Measurements from ENCODE around the gene SLC37A4. TPM values are rescaled to one million over a fixed set of nuclear protein-coding genes. Genes with fewer than 3 reads are reported as not detected.
"Not testable (repeated sequence)": the region's sequence is repeated elsewhere in the genome, so short reads cannot be mapped to it uniquely, and the experiment has no call there.

Gene SLC37A4
- total RNA-seq: 21.7 and 24.1 TPM in 2 replicates

GRCh38 chr11:119030329-119031047, at the start of gene SLC37A4:
SLC37A4 (minus strand) TSS chr11:119030877.
- intact Hi-C loops (cut with micrococcal nuclease): loop anchor here (1.0 kb wide), 3 partner anchors 12 to 32 kb away; partner anchors contain the start of genes CENATAC, HYOU1, RPS25 and TRAPPC4

- intact Hi-C loops (cut with micrococcal nuclease): no loop called here
Measured at GRCh38 chr11:119078675-119079420, 48.2 kb upstream of the SLC37A4 start.

- intact Hi-C loops (cut with micrococcal nuclease): no loop called here
Measured at GRCh38 chr11:119077839-119078238, 47.2 kb upstream of the SLC37A4 start.

- intact Hi-C loops (cut with micrococcal nuclease): loop anchor here (1.0 to 5.0 kb wide), 8 partner anchors 10 to 265 kb away; partner anchors contain the start of genes HINFP, HMBS, HYOU1 and RNF26
Measured at GRCh38 chr11:119067371-119068222, 36.9 kb upstream of the SLC37A4 start, which contains the start of gene VPS11. VPS11 (plus strand) TSS chr11:119067818; CDS start chr11:119067824, 6 bp downstream.

- intact Hi-C loops (cut with micrococcal nuclease): loop anchor here (1.0 to 5.0 kb wide), 3 partner anchors 132 to 267 kb away; partner anchors contain the start of gene RNF26
Measured at GRCh38 chr11:119065369-119065768, 34.7 kb upstream of the SLC37A4 start.

- intact Hi-C loops (cut with micrococcal nuclease): no loop called here
Measured at GRCh38 chr11:119062779-119063178, 32.1 kb upstream of the SLC37A4 start.

GRCh38 chr11:119061256-119061655, 30.6 kb upstream of the SLC37A4 start:
- intact Hi-C loops (cut with micrococcal nuclease): no loop called here

- intact Hi-C loops (cut with micrococcal nuclease): not testable (repeated sequence)
Measured at GRCh38 chr11:119059128-119059527, 28.5 kb upstream of the SLC37A4 start.

- intact Hi-C loops (cut with micrococcal nuclease): loop anchor here (1.0 kb wide), 9 partner anchors 10 to 266 kb away; partner anchors contain the start of genes DDX6, DPAGT1, HINFP and RPS25
Measured at GRCh38 chr11:119057000-119057769, 26.5 kb upstream of the SLC37A4 start, which contains the start of gene HYOU1. HYOU1 (minus strand) TSS chr11:119057205; CDS start chr11:119056160, 1,045 bp downstream.

GRCh38 chr11:119056421-119056999, 25.8 kb upstream of the SLC37A4 start:
- intact Hi-C loops (cut with micrococcal nuclease): no loop called here

- intact Hi-C loops (cut with micrococcal nuclease): no loop called here
Measured at GRCh38 chr11:119055901-119056300, 25.2 kb upstream of the SLC37A4 start.

- intact Hi-C loops (cut with micrococcal nuclease): no loop called here
Measured at GRCh38 chr11:119054418-119054817, 23.7 kb upstream of the SLC37A4 start.

- intact Hi-C loops (cut with micrococcal nuclease): no loop called here
Measured at GRCh38 chr11:119052163-119052814, 21.6 kb upstream of the SLC37A4 start.

- intact Hi-C loops (cut with micrococcal nuclease): no loop called here
Measured at GRCh38 chr11:119051440-119052162, 20.9 kb upstream of the SLC37A4 start.

GRCh38 chr11:119049081-119049480, 18.4 kb upstream of the SLC37A4 start:
- intact Hi-C loops (cut with micrococcal nuclease): no loop called here

GRCh38 chr11:119048644-119049043, 18.0 kb upstream of the SLC37A4 start:
- intact Hi-C loops (cut with micrococcal nuclease): no loop called here

GRCh38 chr11:119047205-119047604, 16.5 kb upstream of the SLC37A4 start:
- intact Hi-C loops (cut with micrococcal nuclease): no loop called here

GRCh38 chr11:119046489-119046888, 15.8 kb upstream of the SLC37A4 start:
- intact Hi-C loops (cut with micrococcal nuclease): no loop called here

GRCh38 chr11:119044708-119045107, 14.0 kb upstream of the SLC37A4 start:
- intact Hi-C loops (cut with micrococcal nuclease): no loop called here
